Fibroblast of skin of abdomen (primary cell): ENCODE measurements around the gene PPP2R5C.
"Not testable (repeated sequence)": the region's sequence is repeated elsewhere in the genome, so short reads cannot be mapped to it uniquely, and the experiment has no call there.

Source experiments
- DNase-seq: peaks from one replicate; pipeline ENCODE4 v3.0.0-alpha.2; 2013

PPP2R5C gene

DNA sequence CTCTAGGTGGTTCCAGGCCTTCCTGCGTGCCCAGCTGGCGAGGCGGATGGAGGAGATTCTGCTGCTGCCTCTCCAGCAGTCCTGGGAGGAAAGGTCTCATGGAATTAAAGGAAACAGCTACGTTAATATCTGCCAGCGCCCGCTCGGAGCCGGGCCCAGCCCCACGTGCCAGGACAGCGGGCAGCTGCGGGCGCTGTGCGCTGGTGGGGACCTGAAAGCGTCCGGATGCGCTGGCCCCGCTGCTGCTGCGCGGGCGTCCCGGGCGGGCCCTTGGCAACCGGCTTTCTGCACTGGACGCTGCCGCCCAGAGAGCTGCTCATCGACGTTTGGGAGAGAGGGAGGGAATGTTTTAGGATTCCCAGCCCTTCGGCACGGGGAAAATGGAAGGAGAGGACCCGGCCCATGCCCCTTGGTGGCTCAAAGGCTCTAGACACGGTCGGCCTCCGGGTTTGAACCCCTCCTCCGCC is 194.2 kb downstream of the PPP2R5C start:
- no peak for DNase-seq

DNA sequence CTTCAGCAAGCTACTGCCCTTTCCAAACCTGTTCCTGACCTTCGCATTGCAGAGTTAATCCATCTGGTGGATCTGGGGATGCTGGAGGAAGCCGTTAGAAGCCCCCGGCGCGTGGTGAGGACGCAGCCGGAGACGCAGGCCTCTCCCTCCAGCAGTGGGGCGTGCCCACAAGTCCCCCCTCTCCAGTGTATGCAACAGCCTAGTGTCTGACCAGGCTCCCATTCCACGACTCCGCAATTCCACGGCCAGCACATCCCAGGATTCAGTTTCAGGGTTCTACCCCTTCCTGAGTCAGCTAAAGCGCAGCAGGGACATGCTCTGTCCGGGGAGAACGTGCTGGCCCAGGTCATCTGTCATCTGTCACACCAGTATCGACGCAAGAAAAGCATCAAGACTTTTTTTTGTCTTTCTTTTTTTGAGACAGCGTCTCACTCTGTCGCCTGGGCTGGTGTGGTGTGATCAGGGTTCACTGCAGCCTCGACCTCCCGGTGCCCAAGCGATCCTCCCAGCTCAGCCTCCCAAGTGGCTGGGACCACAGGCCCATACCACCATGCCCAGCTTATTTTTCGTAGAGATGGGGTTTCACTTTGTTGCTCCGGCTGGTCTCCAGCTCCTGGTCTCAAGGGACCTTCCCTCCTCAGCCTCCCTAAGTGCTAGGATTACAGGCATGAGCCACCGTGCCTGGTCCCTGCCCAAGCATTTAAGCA is 194.8 kb downstream of the PPP2R5C start:
- DNase-seq: no peak

DNA sequence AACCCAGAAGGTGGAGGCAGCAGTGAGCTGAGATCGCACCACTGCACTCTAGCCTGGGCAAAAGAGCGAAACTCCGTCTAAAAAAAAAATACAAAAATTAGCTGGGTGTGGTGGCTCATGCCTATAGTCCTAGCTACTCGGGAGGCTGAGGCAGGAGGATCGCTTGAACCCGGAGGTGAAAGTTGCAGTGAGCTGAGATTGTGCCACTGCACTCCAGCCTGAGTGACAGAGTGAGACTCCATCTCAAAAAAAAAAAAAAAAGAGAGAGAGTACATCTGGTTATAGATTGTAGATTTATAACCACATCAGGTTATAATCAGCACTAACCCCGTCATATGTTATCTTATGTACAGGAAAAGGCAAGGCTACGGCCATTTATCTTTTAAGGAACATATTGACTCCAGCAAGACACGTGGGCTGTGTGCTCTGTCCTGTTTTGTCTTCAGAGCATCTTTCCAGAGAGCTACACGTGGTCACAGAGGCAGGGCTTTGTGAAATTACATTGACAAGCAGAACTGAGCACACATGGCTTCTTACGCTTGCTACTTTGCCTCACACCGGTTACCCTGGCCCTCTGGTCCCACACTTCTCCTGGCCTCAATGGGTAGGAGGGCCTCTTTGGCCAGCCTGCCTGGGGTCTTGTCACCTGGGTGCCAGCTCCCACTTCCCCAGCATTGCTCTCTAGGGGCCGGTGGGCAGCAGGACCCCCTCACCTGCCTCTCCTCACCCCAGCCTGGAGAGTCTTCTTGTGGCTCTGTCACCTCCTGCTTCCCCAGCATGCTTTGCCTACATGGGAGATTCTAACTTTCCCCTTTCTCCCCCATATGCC is 196.1 kb downstream of the PPP2R5C start:
- no peak for DNase-seq

DNA sequence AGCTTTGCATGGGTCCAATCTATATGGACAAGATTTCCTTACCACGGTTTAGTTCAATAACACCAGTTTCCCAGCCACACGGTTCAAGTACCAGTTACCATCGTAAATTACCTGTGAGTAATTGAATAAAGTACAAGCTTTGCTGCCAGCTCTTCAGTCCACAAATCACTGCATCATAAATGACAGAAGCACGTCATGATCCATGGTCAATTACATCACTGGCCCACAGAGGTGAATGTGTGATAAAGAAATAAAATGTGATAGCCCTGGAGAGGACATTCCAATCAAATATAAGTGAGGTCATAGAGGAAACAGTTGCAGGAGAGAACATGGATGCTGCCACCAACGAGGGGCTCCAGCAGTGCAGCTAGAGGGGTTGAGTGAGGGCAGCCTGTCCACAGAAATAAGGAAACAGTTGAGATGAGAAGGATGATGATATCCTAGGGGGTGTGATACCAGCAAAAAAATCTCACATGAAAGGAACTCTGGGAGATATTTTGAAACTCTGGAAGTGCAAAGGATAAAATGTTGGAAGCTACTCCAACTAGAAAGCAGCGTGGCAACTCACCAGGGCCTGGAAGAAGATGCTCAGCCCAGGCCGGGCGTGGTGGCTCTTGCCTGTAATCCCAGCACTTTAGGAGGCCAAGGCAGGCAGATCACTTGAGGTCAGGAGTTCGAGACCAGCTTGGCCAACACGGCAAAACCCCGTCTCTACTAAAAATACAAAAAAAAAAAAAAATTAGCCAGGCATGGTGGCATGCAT is 197.1 kb downstream of the PPP2R5C start:
- no peak for DNase-seq

DNA sequence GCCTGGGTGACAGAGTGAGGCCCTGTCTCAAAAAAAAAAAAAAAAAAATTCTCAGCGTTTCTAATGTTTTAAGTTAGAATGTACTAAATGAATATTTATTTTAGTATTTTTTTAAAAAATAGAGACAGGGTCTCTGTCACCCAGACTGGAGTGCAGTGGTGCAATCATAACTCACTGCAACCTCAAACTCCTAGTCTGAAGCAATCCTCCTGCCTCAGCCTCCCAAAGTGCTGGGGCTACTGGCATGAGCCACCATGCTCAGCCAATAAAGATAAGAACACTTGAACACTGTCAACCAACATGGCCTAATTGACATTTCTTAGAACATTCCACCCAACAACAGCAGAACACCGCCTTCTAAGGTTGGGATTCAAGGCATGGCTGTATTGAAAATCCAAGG is 197.8 kb downstream of the PPP2R5C start:
- DNase-seq: no peak

DNA sequence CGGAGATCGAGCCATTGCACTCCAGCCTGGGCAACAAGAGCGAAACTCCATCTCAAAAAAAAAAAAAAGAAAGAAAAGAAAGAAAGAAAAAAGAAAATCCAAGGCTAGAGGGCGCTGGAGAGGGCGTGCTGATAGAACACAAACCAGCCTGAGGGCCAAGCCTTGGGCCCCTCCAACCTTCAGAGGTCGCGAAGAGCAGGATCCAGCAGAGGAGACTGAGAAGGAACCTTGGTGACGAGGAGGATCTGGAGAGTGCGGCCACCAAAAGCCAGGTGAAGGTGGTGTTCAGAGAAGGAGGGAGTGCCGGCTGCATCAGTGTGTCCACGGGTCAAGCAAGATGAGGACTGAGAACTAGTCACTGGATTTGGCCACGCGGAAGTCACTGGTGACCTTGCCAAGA is 198.7 kb downstream of the PPP2R5C start:
- no peak for DNase-seq

DNA sequence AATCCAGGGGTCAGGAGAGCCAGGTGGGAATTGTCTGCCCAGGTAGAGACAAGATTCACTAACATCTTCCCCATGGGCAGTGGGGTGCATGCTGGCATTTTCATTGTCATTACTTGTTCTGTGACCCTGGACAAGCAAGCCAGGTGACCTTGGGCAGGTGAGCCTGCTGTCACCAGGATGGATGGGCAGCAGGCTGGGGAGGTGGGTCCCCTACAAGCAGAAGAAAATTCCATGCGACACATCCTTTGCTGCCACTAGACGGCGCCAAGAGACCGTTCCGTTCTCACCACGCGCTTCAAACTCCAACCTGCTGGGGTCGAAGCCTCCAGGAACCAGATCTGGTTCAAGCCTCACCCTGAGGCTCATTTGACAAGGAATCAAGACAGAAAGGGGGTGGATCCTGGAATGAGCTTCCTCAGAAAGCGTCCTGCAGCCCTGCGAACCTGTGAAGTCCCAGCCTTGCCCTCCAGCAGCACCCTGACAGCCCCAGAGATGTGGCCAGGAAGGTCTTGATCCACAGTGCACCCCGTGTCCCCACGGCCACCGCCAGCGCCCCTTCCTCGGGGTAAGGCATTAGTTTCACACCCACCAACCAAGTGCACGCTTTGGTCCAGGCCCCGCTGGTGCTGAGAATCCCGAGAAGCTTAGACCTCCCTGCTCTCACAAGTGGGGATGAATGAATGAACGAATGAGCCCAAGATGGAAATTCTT is 199.7 kb downstream of the PPP2R5C start:
- DNase-seq: peak; percentile 77

DNA sequence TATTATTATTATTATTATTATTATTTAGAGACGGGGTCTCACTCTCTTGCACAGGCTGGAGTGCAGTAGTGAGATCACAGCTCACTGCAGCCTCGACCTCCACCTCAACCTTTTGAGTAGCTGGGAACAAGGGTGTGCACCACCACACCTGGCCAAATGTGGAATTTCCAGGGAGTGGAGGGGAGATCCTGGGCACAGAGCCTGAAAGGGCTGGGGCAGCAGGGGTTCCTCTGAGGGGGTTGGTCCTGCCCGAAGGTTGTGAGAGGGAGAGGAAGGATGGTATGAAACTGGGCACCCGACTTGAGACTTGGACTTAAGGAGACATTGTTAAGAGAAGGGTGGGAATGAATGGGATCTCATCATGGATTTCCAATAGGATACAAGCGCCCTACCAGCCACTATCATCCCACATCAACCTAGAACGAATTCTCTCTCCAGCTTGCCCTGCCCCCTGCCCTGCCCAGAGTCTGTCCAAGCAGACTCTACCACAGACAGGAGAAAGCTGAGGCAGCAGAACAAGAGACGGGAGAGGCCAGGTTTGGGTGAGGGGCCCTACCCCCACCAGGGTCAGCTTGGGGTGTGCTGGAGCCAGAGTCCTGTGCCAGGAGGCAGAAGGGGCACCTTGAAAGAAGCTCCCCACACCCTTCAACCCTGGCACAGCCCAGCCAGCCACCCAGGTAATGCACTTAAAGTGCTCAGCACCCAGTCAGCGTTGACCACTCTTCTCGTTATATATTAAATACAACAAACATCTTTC is 200.4 kb downstream of the PPP2R5C start:
- DNase-seq: no peak

DNA sequence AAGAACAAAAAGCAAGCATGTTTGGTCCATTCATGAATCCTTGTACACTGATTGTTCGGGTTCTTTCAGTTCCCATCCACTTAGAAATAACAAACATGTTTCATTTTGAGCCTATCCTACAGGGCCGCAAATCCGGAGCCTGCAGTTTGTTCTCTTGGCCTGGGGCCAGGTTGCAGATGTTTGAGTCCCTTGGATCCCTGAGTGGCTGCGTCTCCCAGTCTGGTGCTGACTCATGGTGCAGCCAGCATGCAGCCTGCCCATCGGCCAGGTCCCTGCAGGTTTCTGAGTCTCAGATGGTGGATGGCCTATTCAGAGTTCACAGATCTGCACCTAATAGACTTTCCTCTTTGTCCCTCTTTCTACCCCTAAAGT is 201.0 kb downstream of the PPP2R5C start:
- peak; percentile 91 for DNase-seq

DNA sequence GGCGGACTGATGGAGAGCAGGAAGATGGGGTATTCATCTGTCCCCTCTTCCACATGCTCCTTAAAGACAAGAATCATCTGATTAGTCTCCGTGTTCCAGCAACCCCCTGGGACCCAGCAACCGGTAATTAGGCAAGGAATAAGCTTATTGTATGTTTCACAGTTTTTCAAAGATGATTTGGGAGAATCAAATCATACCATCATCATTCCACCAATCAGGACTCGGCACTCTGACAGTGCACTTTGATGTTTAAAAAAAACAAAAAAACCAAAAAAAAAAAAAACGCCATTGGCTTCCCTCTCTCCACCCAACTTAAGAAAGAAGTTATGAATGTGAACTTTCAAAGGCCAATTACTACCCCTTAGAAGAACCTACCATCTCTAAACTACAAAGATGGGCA is 201.5 kb downstream of the PPP2R5C start:
- no peak for DNase-seq

DNA sequence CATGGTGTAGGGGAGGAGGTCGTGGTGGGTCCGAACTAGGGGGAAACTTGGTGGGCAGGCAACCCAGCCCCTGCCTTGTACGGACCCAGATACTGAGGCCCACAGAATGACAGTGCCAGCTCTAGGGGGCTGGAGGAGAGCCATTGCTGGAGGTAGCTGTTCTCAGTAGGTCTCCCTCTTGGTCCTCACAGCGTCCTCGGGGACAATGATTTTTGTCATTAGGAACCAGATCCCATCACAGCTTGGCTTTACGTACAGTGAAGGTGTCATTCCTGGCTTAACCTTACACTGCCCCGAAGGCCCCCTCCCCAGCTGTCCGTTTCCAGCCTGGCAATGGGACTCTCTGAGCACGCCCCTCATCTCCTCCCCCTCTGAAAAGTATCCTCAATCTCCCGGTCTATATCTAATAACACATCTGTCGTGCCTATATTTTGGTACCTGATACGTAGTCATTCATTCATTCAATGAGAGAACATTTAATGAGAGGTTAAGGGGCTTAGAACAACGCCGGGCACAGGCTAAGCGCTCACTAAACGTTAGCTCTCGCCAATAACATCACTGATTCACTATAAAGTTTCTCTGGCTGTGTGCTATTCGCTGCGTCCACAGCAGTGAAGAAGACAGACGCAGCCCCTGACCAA is 202.3 kb downstream of the PPP2R5C start:
- DNase-seq: no peak

DNA sequence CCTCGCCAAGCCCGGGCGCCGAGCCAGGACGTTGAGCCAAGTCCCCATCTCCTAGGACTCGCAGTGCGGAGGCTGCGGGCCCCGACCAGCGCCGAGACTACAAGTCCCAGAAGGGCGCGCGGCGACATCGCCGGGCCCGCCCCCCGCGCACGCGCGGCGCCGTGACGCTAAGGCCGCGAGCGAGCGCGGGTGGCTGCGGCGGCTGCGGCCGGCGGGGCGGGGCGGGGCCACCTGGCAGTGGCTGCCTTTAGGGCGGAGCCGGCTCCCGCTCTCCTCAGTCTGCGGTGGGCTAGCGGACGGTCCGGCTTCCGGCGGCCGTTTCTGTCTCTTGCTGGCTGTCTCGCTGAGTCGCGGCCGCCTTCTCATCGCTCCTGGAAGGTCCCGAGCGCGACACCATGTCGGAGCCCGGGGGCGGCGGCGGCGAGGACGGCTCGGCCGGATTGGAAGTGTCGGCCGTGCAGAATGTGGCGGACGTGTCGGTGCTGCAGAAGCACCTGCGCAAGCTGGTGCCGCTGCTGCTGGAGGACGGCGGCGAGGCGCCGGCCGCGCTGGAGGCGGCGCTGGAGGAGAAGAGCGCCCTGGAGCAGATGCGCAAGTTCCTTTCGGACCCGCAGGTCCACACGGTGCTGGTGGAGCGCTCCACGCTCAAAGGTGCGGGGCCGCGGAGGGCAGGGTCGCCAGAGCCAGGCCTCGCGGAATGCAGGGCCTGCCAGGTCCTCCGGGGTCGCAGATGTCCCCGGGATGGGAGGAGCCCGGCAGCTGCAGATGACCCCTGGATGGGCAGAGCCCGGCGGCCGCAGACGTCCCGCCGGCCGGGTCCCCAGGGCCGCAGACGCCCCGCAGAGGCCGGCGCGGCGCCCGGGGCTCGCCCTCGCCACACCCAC is 203.0 kb downstream of the PPP2R5C start, which contains the start of gene DYNC1H1:
TSS of gene DYNC1H1 (plus strand) at position 277 of the 884 bp plus-strand sequence. CDS start at position 396, 119 bp downstream.
- peak; percentile 93 for DNase-seq

DNA sequence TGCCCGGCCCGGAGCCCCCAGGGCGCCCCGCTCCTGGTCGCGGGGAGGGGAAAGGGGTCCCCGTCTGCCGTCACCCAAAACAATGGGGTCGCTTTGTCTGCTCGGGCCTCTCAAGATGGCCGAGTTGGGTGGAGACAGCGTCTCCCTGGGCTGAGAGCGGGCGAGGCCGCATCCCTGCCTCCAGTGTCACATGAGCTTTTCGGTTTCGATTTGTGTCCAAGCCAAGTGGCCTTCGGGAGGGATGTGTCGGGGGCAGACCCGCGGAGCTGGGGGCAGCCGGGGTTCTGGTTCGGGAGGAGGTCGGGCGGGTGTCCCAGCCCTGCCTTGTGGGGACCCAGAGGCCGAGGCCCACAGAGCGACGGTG is 203.7 kb downstream of the PPP2R5C start:
- DNase-seq: peak; percentile 41

DNA sequence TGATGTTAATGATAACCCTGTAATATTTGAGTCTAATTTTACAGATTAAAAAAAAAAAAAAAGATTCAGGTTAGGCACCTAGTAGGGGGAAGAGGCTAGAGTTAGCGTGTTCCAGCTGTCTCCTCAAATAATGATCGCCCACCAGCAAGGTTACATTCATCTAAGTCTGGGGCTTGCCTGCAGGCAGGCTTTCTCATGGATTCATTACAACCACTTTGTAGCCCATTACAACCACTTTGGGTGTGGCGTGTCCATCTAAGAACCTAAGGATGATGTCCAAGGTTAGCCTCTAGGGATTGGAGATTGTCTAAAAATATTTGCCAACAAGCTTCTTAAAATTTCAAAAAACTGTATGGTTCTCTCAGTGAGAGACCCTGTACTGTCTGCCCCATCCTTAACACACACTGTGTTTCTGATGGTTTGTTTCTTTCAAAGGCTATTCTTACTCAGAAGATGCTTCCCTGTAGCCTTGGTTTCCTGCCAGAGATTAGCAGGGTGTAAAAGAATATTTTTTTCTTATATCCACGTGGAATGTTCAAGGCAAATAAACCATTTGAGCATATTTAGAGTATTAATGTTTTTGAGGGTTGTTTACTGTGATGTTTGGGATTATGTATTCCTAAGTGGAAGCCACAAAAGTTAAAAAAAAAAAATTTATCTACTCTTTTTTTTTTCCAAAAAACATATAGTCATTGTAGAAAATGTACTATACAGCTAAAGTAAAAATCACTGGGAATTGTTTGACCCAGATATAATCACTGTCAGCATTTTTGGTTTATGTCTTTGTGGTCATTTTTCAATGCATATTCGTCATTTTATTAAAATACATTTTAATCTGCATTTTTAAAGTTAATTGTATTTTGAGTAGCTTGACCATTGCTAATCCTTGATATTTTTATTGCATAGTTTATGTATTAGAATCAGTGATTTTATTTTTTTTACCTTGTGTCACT is 204.5 kb downstream of the PPP2R5C start:
- DNase-seq: no peak

DNA sequence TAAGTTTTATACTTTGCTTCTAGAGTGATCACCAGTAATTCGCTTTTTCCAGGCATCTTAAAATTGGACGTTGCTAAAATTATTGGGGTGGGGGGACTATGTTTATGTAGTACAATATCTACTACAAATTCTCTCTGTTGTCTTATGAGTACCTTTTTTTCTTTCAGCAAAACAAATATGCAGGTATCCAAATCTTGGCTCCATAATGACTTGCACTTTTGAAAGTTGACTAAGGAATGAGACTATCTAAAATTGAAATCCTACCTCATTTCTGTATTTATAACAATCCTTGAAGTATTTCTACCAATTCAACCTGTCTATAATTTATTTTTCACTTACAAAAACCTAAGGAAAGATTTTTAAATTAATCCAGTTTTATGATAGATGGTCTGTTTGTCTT is 205.2 kb downstream of the PPP2R5C start:
- DNase-seq: no peak

DNA sequence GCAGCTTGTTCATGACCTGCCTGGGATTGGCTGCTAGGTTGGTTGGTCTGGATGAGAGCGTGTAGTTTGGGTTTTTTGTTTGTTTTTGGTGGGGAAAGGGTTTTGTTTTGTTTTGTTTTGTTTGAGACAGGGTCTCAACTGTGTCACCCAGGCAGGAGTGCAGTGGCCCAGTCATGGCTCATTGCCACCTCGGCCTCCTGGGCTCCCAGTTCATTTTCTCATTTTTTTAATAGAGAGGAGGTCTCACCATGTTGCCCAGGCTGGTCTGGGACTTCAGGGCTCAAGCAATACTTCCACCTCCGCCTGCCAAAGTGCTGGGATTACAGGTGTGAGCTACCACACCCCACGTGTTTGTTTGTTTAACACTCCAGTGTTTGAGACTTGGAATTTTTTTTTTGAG is 206.7 kb downstream of the PPP2R5C start:
- no peak for DNase-seq

DNA sequence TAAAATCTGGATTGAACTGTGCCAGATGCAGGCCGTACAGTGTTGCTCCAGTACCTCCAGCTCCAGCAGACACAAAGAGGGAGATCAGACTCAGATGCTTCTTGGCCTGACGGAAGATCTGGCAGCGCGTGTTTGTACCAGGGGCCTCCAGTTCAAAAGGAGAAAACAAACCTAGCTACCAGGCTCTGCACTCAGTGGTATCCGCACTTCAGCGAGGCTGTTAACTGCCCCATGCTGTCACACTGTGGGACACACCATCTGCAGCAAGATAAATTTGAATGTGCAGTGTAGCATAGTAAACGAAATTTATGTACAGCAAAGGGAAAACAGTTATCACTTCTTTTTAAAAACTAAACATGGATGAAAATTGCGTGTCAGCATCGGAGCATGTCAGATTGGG is 208.0 kb downstream of the PPP2R5C start:
- DNase-seq: no peak

DNA sequence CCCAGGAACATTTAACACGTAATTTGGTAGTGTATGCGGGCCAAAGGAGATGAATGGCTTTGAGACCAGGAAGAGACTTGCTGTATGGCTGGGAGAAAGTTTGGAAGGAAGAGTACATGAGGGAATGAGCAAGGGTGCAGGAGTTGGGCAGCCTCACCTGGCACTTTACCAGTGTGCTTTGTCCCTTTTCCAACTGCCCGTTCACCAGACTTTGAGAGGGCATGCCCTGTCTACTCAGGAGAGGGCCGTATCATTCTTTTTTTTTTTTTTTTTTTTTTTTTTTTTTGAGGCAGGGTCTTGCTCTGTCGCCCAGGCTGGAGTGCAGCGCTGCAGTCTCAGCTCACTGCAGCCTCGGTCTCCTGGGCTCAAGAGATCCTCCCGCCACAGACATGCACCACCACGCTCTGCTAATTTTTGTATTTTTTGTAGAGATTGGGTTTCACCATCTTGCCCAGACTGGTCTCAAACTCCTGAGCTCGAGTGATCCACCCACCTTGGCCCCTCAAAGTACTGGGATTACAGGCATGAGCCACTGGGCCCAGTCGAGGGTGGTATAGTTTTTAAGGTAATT is 209.4 kb downstream of the PPP2R5C start:
- no peak for DNase-seq

DNA sequence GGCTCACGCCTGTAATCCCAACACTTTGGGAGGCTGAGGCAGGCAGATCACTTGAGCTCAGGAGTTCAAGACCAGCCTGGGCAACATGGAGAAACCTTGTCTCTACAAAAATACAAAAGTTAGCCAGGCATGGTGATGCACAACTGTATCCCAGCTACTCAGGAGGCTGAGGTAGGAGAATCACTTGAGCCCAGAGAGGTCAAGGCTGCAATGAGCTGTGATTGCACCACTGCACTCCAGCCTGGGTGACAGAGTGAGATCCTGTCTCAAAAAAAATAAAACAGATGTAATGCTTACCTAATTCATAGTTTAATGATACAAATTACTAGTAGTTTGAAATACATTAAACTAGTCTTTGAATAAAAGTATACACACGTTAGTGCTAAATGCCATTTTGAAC is 209.9 kb downstream of the PPP2R5C start:
- not testable (repeated sequence) for DNase-seq
